ENCODE results near the gene PCDH8.
"Not testable (repeated sequence)": the region's sequence is repeated elsewhere in the genome, so short reads cannot be mapped to it uniquely, and the experiment has no call there.

Gene PCDH8

GRCh38 chr13:52850396-52851136, 2.1 kb upstream of the PCDH8 start:
- no peak for FAIRE-seq

GRCh38 chr13:52850072-52850395, 1.6 kb upstream of the PCDH8 start:
- no peak for FAIRE-seq

GRCh38 chr13:52849291-52850071, 1.0 kb upstream of the PCDH8 start:
- no peak for FAIRE-seq

- FAIRE-seq: no peak
These were observed 583 bp downstream of the PCDH8 start for GRCh38 chr13:52847682-52848432.

- FAIRE-seq: no peak
These were observed 1.1 kb downstream of the PCDH8 start for GRCh38 chr13:52847322-52847681.

GRCh38 chr13:52846567-52847321, 1.7 kb downstream of the PCDH8 start:
- no peak for FAIRE-seq

GRCh38 chr13:52845766-52846566, 2.5 kb downstream of the PCDH8 start:
- no peak for FAIRE-seq

- no peak for FAIRE-seq
These were observed 3.1 kb downstream of the PCDH8 start for GRCh38 chr13:52845334-52845761.

- FAIRE-seq: no peak
These were observed 3.6 kb downstream of the PCDH8 start for GRCh38 chr13:52844836-52845235.

- no peak for FAIRE-seq
These were observed 6.0 kb downstream of the PCDH8 start for GRCh38 chr13:52842441-52842840.

GRCh38 chr13:52840066-52840465, 8.4 kb downstream of the PCDH8 start:
- FAIRE-seq: no peak

- FAIRE-seq: no peak
These were observed 9.9 kb downstream of the PCDH8 start for GRCh38 chr13:52838433-52839107.

- no peak for FAIRE-seq
These were observed 10.6 kb downstream of the PCDH8 start for GRCh38 chr13:52837850-52838249.

GRCh38 chr13:52835071-52835839, 13.2 kb downstream of the PCDH8 start:
- no peak for FAIRE-seq

- FAIRE-seq: no peak
These were observed 15.1 kb downstream of the PCDH8 start for GRCh38 chr13:52833296-52833875.

- FAIRE-seq: no peak
These were observed 16.1 kb downstream of the PCDH8 start for GRCh38 chr13:52832313-52832712.

- no peak for FAIRE-seq
These were observed 17.5 kb downstream of the PCDH8 start for GRCh38 chr13:52830946-52831345.

GRCh38 chr13:52827839-52828238, 20.6 kb downstream of the PCDH8 start:
- FAIRE-seq: no peak

GRCh38 chr13:52817886-52818285, 30.6 kb downstream of the PCDH8 start:
- FAIRE-seq: not testable (repeated sequence)

GRCh38 chr13:52815330-52815729, 33.1 kb downstream of the PCDH8 start:
- no peak for FAIRE-seq
